Activated CD8-positive, alpha-beta memory T cell treated with anti-CD3 and anti-CD28 coated beads, Interleukin-2, amount 50 U/mL, for 1 hour (primary cell): Measurements from ENCODE around the gene ARMC6.

Experiments used
- DNase-seq: peaks from one replicate; pipeline ENCODE4 v3.0.0-alpha.2; 2020; ENCODE audit errors: extremely low read depth

ARMC6 gene

GRCh38 chr19:19054315-19054938 lies 21.0 kb downstream of the ARMC6 start:
- DNase-seq, result no peak

GRCh38 chr19:19054939-19055440 lies 21.6 kb downstream of the ARMC6 start:
- no peak for DNase-seq

GRCh38 chr19:19055701-19056100 lies 22.3 kb downstream of the ARMC6 start:
- no peak for DNase-seq

GRCh38 chr19:19056636-19057275 lies 23.4 kb downstream of the ARMC6 start:
- no peak for DNase-seq

- DNase-seq, result no peak
These were observed 23.9 kb downstream of the ARMC6 start for GRCh38 chr19:19057317-19057716.

GRCh38 chr19:19057720-19058119 lies 24.3 kb downstream of the ARMC6 start:
- no peak for DNase-seq

GRCh38 chr19:19059018-19059836 lies 25.8 kb downstream of the ARMC6 start:
- no peak for DNase-seq

GRCh38 chr19:19059837-19060611 lies 26.6 kb downstream of the ARMC6 start:
- DNase-seq, result no peak

GRCh38 chr19:19061506-19061905 lies 28.1 kb downstream of the ARMC6 start:
- DNase-seq, result no peak

GRCh38 chr19:19062454-19063182 lies 29.2 kb downstream of the ARMC6 start:
- DNase-seq, result no peak

GRCh38 chr19:19063183-19064097 lies 30.0 kb downstream of the ARMC6 start, which contains the start of gene SLC25A42:
Gene SLC25A42, plus strand, starts transcription at chr19:19063994. Its CDS starts 32,131 bp downstream, at chr19:19096125.
- DNase-seq, result peak; percentile 97

- peak; percentile 45 for DNase-seq
These were observed 30.8 kb downstream of the ARMC6 start for GRCh38 chr19:19064098-19064722.

- no peak for DNase-seq
These were observed 31.7 kb downstream of the ARMC6 start for GRCh38 chr19:19064811-19065745.

- DNase-seq, result no peak
These were observed 34.1 kb downstream of the ARMC6 start for GRCh38 chr19:19067276-19068072.

- no peak for DNase-seq
These were observed 35.6 kb downstream of the ARMC6 start for GRCh38 chr19:19068659-19069654.

GRCh38 chr19:19071897-19072296 lies 38.5 kb downstream of the ARMC6 start:
- DNase-seq, result no peak
